Calu3 (cell line): ENCODE data around the gene TMED1. TPM values are rescaled to one million over a fixed set of nuclear protein-coding genes. Genes with fewer than 3 reads are reported as not detected.

Source experiments
- BruUV-seq: library from RNA; stranded (reverse); fragments of 400-500 nt; replicated peaks from 2 replicates; lab custom pipeline; 2021; lab: Mats Ljungman, UMichigan
- CTCF ChIA-PET: fragments of 300-600 bp; sonication (Branson Sonifier 250); formaldehyde crosslinking; loops from one replicate; lab custom pipeline; 2022; ENCODE audit warnings: antibody characterized with exemption; lab: Charles Lee
- DNase-seq: peaks from one replicate; pipeline ENCODE4 v3.0.0; 2022
- H3K27ac Mint-ChIP-seq: one replicate; pipeline ENCODE4 v1.8.0; 2022; ENCODE audit warnings: mixed read lengths; ENCODE audit not compliant: unreplicated experiment
- H3K27me3 Mint-ChIP-seq: one replicate; pipeline ENCODE4 v1.8.0; 2022; ENCODE audit warnings: mixed read lengths; ENCODE audit not compliant: unreplicated experiment
- H3K36me3 Mint-ChIP-seq: one replicate; pipeline ENCODE4 v1.8.0; 2022; ENCODE audit warnings: mild to moderate bottlenecking, moderate library complexity, mixed read lengths; ENCODE audit not compliant: insufficient read depth, unreplicated experiment
- H3K4me1 Mint-ChIP-seq: one replicate; pipeline ENCODE4 v1.8.0; 2022; ENCODE audit warnings: mild to moderate bottlenecking, low read depth, mixed read lengths; ENCODE audit not compliant: unreplicated experiment
- H3K4me3 Mint-ChIP-seq: one replicate; pipeline ENCODE4 v1.8.0; 2022; ENCODE audit warnings: mild to moderate bottlenecking, low read depth, moderate library complexity, mixed read lengths; ENCODE audit not compliant: unreplicated experiment
- H3K9me3 Mint-ChIP-seq: one replicate; pipeline ENCODE4 v1.8.0; 2022; ENCODE audit warnings: low read depth, mixed read lengths; ENCODE audit not compliant: unreplicated experiment
- CTCF ChIP-seq: fragments of 200-600 bp; IDR thresholded peaks from one replicate; pipeline ENCODE4 v1.8.0; 2022; ENCODE audit warnings: antibody characterized with exemption; ENCODE audit not compliant: unreplicated experiment
- intact Hi-C: fragments of 100-400 bp; cut with micrococcal nuclease; formaldehyde crosslinking; loops from one replicate; pipeline ENCODE4 v1.10.0; 2022; ENCODE audit not compliant: unreplicated experiment
- total RNA-seq: library from RNA; stranded (reverse); gene quantifications from 2 replicates; pipeline ENCODE4 v1.2.3, GENCODE V29; 2022

The TMED1 gene
- total RNA-seq, 1 experiment from 2014 or later = 20.7 TPM

- CTCF ChIA-PET = interaction anchor here (1.0 to 1.8 kb wide), 6 partner anchors 11 to 118 kb away, joined by 3 to 21 read pairs (median 5); partner anchors contain the start of genes CARM1 and DNM2
- H3K9me3 Mint-ChIP-seq = peaks cover 2% of the 10 kb centered on the region
- peak overlapping the region; percentile 85 for H3K27ac Mint-ChIP-seq
- H3K36me3 Mint-ChIP-seq = peaks cover 46% of the 10 kb centered on the region
- H3K27me3 Mint-ChIP-seq = no peaks in the 10 kb centered on the region
- intact Hi-C loops = no loop called here
- no TSS peak for BruUV-seq
- TF ChIP-seq CTCF = no peak
- DNase-seq = no peak
- peak overlapping the region; percentile 80 for H3K4me3 Mint-ChIP-seq
- H3K4me1 Mint-ChIP-seq = no peaks in the 10 kb centered on the region
Observed at GRCh38 chr19:10835089-10835753, 791 bp downstream of the TMED1 start.

GRCh38 chr19:10832939-10833296, 3.1 kb downstream of the TMED1 start:
- BruUV-seq = no TSS peak
- no peak for DNase-seq
- CTCF ChIA-PET = no interaction called here
- no peak overlapping the region for H3K4me3 Mint-ChIP-seq
- TF ChIP-seq CTCF = no peak
- intact Hi-C loops = no loop called here
- H3K36me3 Mint-ChIP-seq = peaks cover 62% of the 10 kb centered on the region
- H3K4me1 Mint-ChIP-seq = no peaks in the 10 kb centered on the region
- no peaks in the 10 kb centered on the region for H3K9me3 Mint-ChIP-seq
- H3K27ac Mint-ChIP-seq = no peak overlapping the region
- no peaks in the 10 kb centered on the region for H3K27me3 Mint-ChIP-seq

- no peaks in the 10 kb centered on the region for H3K4me1 Mint-ChIP-seq
- no peak overlapping the region for H3K4me3 Mint-ChIP-seq
- no peaks in the 10 kb centered on the region for H3K27me3 Mint-ChIP-seq
- no peak for DNase-seq
- CTCF ChIA-PET = no interaction called here
- no peaks in the 10 kb centered on the region for H3K9me3 Mint-ChIP-seq
- intact Hi-C loops = no loop called here
- no TSS peak for BruUV-seq
- no peak for TF ChIP-seq CTCF
- H3K27ac Mint-ChIP-seq = no peak overlapping the region
- peaks cover 68% of the 10 kb centered on the region for H3K36me3 Mint-ChIP-seq
Observed at GRCh38 chr19:10831987-10832938, 3.7 kb downstream of the TMED1 start.

- Mint-ChIP-seq H3K27me3 (no peaks in the 10 kb centered on the region), H3K4me3 (no peak overlapping the region), H3K27ac (no peak overlapping the region), H3K4me1 (no peaks in the 10 kb centered on the region), H3K9me3 (no peaks in the 10 kb centered on the region), H3K36me3 (peaks cover 61% of the 10 kb centered on the region)
- CTCF ChIA-PET = no interaction called here
- no TSS peak for BruUV-seq
- no peak for TF ChIP-seq CTCF
- intact Hi-C loops = no loop called here
- DNase-seq = no peak
Observed at GRCh38 chr19:10830931-10831779, 4.9 kb downstream of the TMED1 start.
